Neural progenitor cell (in vitro differentiated cells): ENCODE measurements around the gene FHIP1A. TPM values are rescaled to one million over a fixed set of nuclear protein-coding genes. Genes with fewer than 3 reads are reported as not detected.
"Not testable (repeated sequence)": the region's sequence is repeated elsewhere in the genome, so short reads cannot be mapped to it uniquely, and the experiment has no call there.

Experiments used
- DNase-seq: peaks from one replicate; pipeline ENCODE4 v3.0.0-alpha.2; 2016; ENCODE audit warnings: low spot score
- H2AFZ ChIP-seq: fragments of 200-600 bp; sonication (generic); replicated peaks from 2 replicates; pipeline ENCODE4 v1.6.1; 2016; ENCODE audit warnings: antibody characterized with exemption
- H3F3A ChIP-seq: fragments of 200-600 bp; sonication (generic); 2 replicates; pipeline ENCODE4 v1.6.1; 2016; ENCODE audit warnings: antibody characterized with exemption, low read depth
- H3K27ac ChIP-seq: fragments of 200-600 bp; sonication (generic); 2 replicates; pipeline ENCODE4 v1.5.1; 2016; ENCODE audit warnings: mild to moderate bottlenecking
- H3K27me3 ChIP-seq: fragments of 200-600 bp; sonication (generic); 2 replicates; pipeline ENCODE4 v1.6.1; 2016; ENCODE audit warnings: mild to moderate bottlenecking, moderate library complexity
- H3K36me3 ChIP-seq: fragments of 200-600 bp; sonication (generic); 2 replicates; pipeline ENCODE4 v1.5.1; 2016
- H3K4me1 ChIP-seq: fragments of 200-600 bp; sonication (generic); 2 replicates; pipeline ENCODE4 v1.6.1; 2016; ENCODE audit warnings: mixed run types
- H3K4me2 ChIP-seq: fragments of 200-600 bp; sonication (generic); 2 replicates; pipeline ENCODE4 v1.6.1; 2016
- H3K4me3 ChIP-seq: fragments of 200-600 bp; sonication (generic); 2 replicates; pipeline ENCODE4 v1.5.1; 2016
- H3K79me2 ChIP-seq: fragments of 200-600 bp; sonication (generic); 2 replicates; pipeline ENCODE4 v1.6.1; 2016; ENCODE audit warnings: low read depth
- H3K9ac ChIP-seq: fragments of 200-600 bp; sonication (generic); 2 replicates; pipeline ENCODE4 v1.6.1; 2016
- H3K9me3 ChIP-seq: fragments of 200-600 bp; sonication (generic); 2 replicates; pipeline ENCODE4 v1.5.1; 2016; ENCODE audit warnings: low read depth
- H4K20me1 ChIP-seq: fragments of 200-600 bp; sonication (generic); 2 replicates; pipeline ENCODE4 v1.6.1; 2016; ENCODE audit warnings: low read depth
- H3K27ac Mint-ChIP-seq: 3 replicates; pipeline ENCODE4 v1.8.0; 2021; ENCODE audit warnings: mixed read lengths
- H3K27me3 Mint-ChIP-seq: 2 replicates; pipeline ENCODE4 v1.8.0; 2022; ENCODE audit warnings: low read depth, mild to moderate bottlenecking, inconsistent platforms, moderate library complexity, mixed read lengths; ENCODE audit not compliant: insufficient read depth
- H3K36me3 Mint-ChIP-seq: 3 replicates; pipeline ENCODE4 v1.8.0; 2021; ENCODE audit warnings: mixed read lengths
- H3K4me1 Mint-ChIP-seq: 3 replicates; pipeline ENCODE4 v1.8.0; 2021; ENCODE audit warnings: mixed read lengths
- H3K4me3 Mint-ChIP-seq: 3 replicates; pipeline ENCODE4 v1.8.0; 2021; ENCODE audit warnings: mild to moderate bottlenecking, moderate library complexity, mixed read lengths
- H3K9me3 Mint-ChIP-seq: 3 replicates; pipeline ENCODE4 v1.8.0; 2020; ENCODE audit warnings: mixed read lengths
- EZH2 ChIP-seq: fragments of 200-600 bp; sonication (generic); IDR thresholded peaks from 2 replicates; pipeline ENCODE4 v1.6.1; 2017; ENCODE audit warnings: antibody characterized with exemption, mild to moderate bottlenecking, moderate library complexity
- EZH2phosphoT487 ChIP-seq: fragments of 200-600 bp; sonication (generic); IDR thresholded peaks from 2 replicates; pipeline ENCODE4 v1.6.1; 2017; ENCODE audit warnings: antibody characterized with exemption
- total RNA-seq: library from RNA; depleted of rRNA; stranded (reverse); fragments of >200 nt; gene quantifications from 2 replicates; pipeline ENCODE4 v1.2.3, GENCODE V29; 2015; ENCODE audit warnings: low replicate concordance
- TF ChIP-seq, protein P1 (sequence below): fragments of 200-600 bp; sonication (generic); IDR thresholded peaks from 2 replicates; pipeline ENCODE4 v1.5.1; 2017; ENCODE audit warnings: antibody characterized with exemption, mild to moderate bottlenecking

Gene FHIP1A
- total RNA-seq, 1 donor from 2014 or later, result 25.7 TPM

DNA sequence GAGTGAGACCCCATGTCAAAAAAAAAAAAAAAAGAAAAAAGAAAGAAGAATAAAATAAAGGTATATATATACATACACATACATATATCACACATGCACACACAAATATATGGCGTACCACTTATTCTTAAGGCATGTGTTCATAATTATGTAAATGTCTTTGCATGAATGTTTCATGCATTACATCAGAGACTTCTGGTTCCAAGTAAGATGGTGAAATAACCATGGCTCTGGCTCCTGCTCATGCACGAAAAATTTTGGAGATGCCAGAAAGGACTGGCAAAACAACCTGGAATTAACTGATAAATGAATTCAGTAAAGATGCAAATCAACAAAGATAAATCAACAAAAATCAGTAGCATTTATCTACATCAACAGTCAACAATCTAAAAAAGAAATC, 19.7 kb upstream of the FHIP1A start:
- no peak for DNase-seq
- Histone ChIP-seq H3K4me2 (no peak overlapping the region), H3K9ac (no peak overlapping the region), H3K9me3 (peaks cover 3% of the 10 kb centered on the region), H4K20me1 (no peaks in the 10 kb centered on the region), H3K4me1 (no peaks in the 10 kb centered on the region), H3K4me3 (no peak overlapping the region), H3K79me2 (no peaks in the 10 kb centered on the region), H3K27me3 (no peaks in the 10 kb centered on the region), H3F3A (no peaks in the 10 kb centered on the region), H3K27ac (no peak overlapping the region), H2AFZ (no peak overlapping the region), H3K36me3 (no peaks in the 10 kb centered on the region)
- H3K36me3 Mint-ChIP-seq, result no peaks in the 10 kb centered on the region
- H3K27ac Mint-ChIP-seq, result no peak overlapping the region
- peaks cover 2% of the 10 kb centered on the region for H3K27me3 Mint-ChIP-seq
- H3K9me3 Mint-ChIP-seq, result peaks cover 19% of the 10 kb centered on the region
- no peak overlapping the region for H3K4me3 Mint-ChIP-seq
- TF ChIP-seq, protein P1, sequence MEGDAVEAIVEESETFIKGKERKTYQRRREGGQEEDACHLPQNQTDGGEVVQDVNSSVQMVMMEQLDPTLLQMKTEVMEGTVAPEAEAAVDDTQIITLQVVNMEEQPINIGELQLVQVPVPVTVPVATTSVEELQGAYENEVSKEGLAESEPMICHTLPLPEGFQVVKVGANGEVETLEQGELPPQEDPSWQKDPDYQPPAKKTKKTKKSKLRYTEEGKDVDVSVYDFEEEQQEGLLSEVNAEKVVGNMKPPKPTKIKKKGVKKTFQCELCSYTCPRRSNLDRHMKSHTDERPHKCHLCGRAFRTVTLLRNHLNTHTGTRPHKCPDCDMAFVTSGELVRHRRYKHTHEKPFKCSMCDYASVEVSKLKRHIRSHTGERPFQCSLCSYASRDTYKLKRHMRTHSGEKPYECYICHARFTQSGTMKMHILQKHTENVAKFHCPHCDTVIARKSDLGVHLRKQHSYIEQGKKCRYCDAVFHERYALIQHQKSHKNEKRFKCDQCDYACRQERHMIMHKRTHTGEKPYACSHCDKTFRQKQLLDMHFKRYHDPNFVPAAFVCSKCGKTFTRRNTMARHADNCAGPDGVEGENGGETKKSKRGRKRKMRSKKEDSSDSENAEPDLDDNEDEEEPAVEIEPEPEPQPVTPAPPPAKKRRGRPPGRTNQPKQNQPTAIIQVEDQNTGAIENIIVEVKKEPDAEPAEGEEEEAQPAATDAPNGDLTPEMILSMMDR, result no peak
- TF ChIP-seq EZH2 (no peak), EZH2phosphoT487 (no peak)
- H3K4me1 Mint-ChIP-seq, result no peaks in the 10 kb centered on the region

DNA sequence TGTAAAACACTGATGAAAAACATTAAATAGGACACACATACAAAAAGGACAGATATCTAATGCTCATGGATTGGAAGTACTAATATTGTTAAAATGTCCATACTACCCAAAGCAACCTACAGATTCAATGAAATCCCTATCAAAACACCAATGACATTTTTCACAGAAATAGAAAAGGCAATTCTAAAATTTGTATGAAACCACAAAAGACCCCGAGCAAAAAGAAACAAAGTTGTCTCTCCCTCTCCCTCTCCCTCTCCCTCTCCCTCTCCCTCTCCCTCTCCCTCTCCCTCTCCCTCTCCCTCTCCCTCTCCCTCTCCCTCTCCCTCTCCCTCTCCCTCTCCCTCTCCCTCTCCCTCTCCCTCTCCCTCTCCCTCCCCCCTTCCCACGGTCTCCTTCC, 19.2 kb upstream of the FHIP1A start:
- H3K4me3 ChIP-seq, H3K36me3 Mint-ChIP-seq: not testable (repeated sequence)

DNA sequence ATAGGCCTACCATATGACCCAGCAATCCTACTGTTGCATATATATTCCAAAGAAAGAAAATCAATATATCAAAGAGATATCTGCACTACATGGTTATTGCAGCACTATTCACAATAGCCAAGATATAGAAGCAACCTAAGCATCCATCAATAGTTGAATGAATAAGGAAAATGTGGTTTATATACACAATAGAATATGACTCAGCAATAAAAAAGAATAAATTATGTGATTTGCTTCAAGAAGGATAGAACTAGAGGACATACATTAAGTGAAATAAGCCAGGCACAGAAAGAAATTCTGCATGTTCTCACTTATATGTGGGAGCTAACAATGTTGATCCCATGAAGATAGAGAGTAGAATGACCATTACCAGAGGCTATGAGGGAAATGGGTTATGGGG, 13.1 kb upstream of the FHIP1A start:
- no peaks in the 10 kb centered on the region for H3K4me1 ChIP-seq
- H3K27ac ChIP-seq, result no peak overlapping the region
- H2AFZ ChIP-seq, result no peak overlapping the region
- H3K4me3 Mint-ChIP-seq, result no peak overlapping the region
- no peaks in the 10 kb centered on the region for H3K4me1 Mint-ChIP-seq
- TF ChIP-seq EZH2 (no peak), EZH2phosphoT487 (no peak)
- TF ChIP-seq, protein P1, result no peak
- H3K4me3 ChIP-seq, result no peak overlapping the region
- no peak overlapping the region for H3K9ac ChIP-seq
- no peaks in the 10 kb centered on the region for H3K36me3 ChIP-seq
- H3K36me3 Mint-ChIP-seq, result no peaks in the 10 kb centered on the region
- H3K4me2 ChIP-seq, result no peak overlapping the region
- no peaks in the 10 kb centered on the region for H3K79me2 ChIP-seq
- no peaks in the 10 kb centered on the region for H3F3A ChIP-seq
- no peaks in the 10 kb centered on the region for H3K27me3 ChIP-seq
- no peak for DNase-seq
- no peaks in the 10 kb centered on the region for H3K9me3 ChIP-seq
- peaks cover 13% of the 10 kb centered on the region for H3K9me3 Mint-ChIP-seq
- H3K27ac Mint-ChIP-seq, result no peak overlapping the region
- H4K20me1 ChIP-seq, result no peaks in the 10 kb centered on the region
- no peaks in the 10 kb centered on the region for H3K27me3 Mint-ChIP-seq

More for the DNA sequence above, 19.2 kb upstream of the FHIP1A start:
- not testable (repeated sequence) for H3K27me3 Mint-ChIP-seq, H3K9ac ChIP-seq, H3K4me3 Mint-ChIP-seq, H3K4me1 ChIP-seq, H2AFZ ChIP-seq, DNase-seq, H3K79me2 ChIP-seq, H3K27me3 ChIP-seq, H3K36me3 ChIP-seq, H3K4me2 ChIP-seq, H3F3A ChIP-seq, H3K9me3 ChIP-seq, H3K4me1 Mint-ChIP-seq, H4K20me1 ChIP-seq, H3K27ac ChIP-seq, H3K27ac Mint-ChIP-seq
- H3K9me3 Mint-ChIP-seq, result peaks cover 22% of the 10 kb centered on the region

DNA sequence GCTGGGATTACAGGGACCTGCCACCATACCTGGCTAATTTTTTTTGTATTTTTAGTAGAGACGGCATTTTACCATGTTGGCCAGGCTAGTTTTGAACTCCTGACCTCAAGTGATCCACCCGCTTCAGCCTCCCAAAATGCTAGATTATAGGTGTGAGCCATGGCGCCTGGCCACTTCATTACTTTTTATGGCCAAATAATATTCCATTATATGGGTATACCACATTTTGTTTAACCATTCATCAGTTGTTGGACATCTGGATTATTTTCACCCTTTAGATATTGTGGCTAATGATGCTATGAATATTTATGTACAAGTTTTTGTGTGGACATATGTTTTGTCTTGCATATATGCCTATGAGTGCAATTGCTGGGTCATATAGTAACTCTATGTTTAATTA, 8.6 kb upstream of the FHIP1A start:
- Histone ChIP-seq H3K4me3 (no peak overlapping the region), H3K9ac (no peak overlapping the region), H3K4me2 (no peak overlapping the region)

More for the DNA sequence above, 8.6 kb upstream of the FHIP1A start:
- Histone ChIP-seq H2AFZ (no peak overlapping the region), H3F3A (no peaks in the 10 kb centered on the region), H3K4me1 (no peaks in the 10 kb centered on the region), H4K20me1 (no peaks in the 10 kb centered on the region), H3K27ac (no peak overlapping the region), H3K36me3 (no peaks in the 10 kb centered on the region), H3K79me2 (no peaks in the 10 kb centered on the region), H3K27me3 (no peaks in the 10 kb centered on the region), H3K9me3 (no peaks in the 10 kb centered on the region)
- Mint-ChIP-seq H3K27ac (no peak overlapping the region), H3K36me3 (peaks cover 2% of the 10 kb centered on the region), H3K4me1 (no peaks in the 10 kb centered on the region), H3K4me3 (no peak overlapping the region), H3K27me3 (no peaks in the 10 kb centered on the region), H3K9me3 (peaks cover 4% of the 10 kb centered on the region)
- no peak for TF ChIP-seq EZH2
- TF ChIP-seq, protein P1, result no peak
- TF ChIP-seq EZH2phosphoT487, result no peak
- no peak for DNase-seq
